HG02943 (cell line): ENCODE measurements around the gene C1orf56.
A peak's percentile ranks its signal among the peaks of the same experiment; 100 is the strongest.
"Not testable (repeated sequence)": the region's sequence is repeated elsewhere in the genome, so short reads cannot be mapped to it uniquely, and the experiment has no call there.

Experiments
- ATAC-seq: cut with Tn5 transposase; IDR thresholded peaks from one replicate; pipeline ENCODE4 v1.9.1; 2021; ENCODE audit warnings: mild to moderate bottlenecking, low read depth, moderate library complexity; ENCODE audit not compliant: unreplicated experiment

C1orf56 gene

DNA sequence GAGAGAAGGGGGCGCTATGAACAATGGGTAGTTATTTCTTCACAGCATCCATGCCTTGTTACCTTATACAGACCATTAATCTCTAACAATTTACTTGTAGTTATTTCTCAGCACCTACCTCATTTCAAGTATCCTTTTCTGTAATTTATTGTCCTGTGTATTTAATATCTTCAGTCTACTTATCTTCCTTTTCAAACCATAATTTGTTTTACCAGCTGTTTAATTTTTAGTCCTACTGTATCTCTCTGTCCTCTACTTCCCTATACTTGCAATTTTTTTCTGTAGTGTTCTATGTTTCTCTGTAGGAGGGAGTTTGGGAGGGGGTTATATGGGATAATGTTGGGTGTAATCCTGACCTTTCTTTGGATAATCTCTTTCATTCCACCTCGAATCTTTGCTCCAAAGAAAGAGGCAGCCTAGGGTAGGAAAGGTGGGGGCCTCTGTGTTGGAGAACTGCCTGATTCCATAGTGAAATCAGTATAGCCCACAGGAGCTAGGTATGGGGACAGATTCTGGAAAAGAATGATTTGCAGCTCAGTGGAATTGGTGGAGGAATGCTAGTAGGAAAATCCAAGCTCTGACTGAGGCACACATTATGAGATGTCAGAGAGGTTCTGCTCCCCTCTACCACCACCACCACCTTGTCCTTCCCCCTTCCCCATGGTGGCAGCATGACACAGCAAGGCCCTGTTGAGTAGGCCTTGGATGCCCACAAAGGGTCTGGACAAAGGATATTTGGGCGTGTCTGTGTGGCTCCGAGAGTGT, 13.3 kb downstream of the C1orf56 start:
- ATAC-seq, result no peak

DNA sequence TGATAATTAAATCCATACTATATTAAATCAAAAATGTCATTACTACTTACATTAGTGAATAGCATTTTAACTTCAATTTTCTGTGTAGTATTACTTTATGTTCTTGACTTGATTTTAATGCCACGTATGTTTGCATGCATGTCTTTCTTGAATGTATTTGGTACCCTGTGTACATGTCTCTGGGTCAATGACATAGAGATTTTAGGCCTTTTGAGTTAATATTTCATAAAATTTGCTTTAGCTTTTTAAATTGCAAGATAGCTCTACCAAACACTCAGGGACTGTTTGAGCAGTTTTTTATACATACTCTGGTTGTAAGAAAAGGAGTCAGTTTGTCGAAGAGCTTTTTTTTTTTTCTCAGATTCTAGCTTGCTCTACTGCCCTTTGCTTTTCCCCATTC, 14.2 kb downstream of the C1orf56 start:
- no peak for ATAC-seq

DNA sequence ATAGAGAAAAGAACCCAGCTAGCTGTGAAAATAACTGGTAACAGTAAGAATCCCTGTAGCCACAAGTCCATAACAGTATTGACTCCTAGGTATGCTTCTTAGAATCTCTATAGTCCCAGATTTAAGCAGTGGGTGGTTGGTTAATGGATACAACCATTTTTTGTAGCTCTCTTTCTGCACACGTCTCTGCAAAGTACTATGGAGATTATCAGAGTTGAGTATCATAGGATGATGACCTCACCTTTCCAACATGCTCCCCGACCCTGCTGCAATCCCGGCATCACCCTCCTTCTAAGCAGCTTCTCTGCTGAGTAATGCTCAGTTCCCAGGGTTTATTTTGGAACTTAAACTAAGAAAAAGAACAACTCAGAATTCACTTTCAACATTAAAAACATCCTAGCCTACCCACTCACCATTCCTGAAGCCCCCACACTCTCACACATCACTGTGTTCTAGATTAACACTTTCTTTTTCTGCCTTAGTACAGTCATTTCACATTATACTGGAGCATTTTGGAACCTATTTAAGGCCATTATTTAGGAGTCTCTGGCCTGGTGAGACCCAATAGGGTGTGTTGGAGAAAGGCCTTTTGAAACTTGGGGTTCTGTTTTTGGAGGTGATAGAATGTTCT, 15.3 kb downstream of the C1orf56 start:
- ATAC-seq, result no peak

DNA sequence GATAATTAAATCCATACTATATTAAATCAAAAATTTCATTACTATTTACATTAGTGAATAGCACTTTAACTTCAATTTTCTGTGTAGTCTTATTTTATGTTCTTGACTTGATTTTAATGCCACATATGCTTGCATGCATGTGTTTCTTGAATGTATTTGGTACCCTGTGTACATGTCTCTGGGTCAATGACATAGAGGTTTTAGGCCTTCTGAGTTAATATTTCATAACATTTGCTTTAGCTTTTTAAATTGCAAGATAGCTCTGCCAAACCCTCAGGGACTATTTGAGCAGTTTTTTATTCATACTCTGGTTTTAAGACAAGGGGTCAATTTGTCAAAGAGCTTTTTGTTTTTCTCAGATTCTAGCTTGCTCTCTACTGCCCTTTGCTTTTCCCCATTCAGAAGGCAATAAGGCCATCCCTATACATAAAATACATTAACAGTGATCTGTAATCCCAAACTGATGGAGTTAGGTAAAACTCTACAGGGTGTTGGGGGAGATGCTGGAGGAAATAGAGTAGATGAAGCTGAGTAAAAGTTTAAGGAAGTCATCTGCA, 17.6 kb downstream of the C1orf56 start:
- ATAC-seq, result no peak

DNA sequence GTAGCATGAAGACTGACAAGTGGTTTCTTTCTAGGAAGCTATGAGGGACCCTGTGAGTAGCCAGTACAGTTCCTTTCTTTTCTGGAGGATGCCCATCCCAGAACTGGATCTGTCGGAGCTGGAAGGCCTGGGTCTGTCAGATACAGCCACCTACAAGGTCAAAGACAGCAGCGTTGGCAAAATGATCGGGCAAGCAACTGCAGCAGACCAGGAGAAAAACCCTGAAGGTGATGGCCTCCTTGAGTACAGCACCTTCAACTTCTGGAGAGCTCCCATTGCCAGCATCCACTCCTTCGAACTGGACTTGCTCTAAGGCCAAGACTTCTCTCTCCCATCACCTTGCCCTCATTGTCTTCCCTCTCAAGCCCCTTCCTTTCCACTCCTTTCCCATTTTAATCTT, 19.6 kb downstream of the C1orf56 start:
- ATAC-seq, result no peak

DNA sequence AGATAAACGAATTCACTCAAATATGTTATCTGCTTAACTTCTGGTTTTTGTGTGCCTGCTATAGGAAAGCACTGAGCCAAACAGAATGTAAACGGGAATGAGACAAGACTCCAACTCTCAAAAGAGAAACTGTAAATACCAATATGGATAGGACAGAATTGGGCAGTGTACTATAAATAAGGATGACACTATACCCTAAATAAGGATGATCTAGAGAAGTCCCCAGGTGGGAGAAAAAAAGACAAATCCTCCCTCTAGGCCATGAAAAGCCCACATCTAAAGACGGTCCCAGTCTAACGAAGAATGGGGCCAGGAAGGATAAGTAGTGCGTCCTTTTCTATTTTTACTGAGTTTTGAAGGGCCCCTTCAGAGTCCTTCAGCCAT, 21.5 kb downstream of the C1orf56 start:
- ATAC-seq, result no peak

DNA sequence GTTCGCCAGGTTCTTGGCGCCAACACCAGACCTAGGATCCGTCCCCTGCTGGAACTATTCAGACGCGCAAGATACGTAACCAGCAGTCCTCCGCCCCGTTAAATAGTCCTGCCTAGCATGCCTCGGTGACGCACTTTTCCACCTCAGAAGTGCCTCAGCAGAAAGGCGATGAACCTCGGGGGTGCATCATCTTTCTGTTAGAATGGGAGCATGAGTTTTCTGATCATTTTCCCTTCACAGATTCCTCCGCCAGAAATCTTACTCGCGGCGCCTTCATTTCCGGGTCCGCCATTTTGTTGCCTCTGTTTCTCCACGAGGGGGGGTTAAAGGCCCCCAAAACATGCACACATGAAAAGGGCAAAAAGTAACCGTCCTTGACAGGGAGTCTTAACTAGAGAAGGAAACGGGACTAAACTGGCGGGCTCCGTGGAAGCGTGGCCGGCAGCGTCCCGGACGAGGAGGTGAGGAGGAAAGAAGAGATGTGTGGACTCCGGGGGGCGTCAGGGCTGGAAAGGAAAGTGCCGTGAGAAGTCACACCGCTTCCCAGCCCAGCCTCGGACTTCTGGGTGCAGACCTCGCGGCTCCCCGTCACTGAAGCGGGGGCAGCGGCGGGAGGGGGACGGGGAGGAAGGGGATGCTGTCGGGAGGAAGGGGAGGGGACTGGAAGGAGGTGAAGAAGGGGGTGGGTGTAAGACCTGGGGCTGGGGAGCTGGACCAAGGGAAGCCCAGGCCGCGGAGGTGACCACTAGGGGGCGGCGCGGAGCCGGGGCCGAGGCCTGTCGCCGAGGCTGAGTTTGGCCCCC, 23.1 kb downstream of the C1orf56 start, which contains the start of gene GABPB2:
Gene GABPB2, plus strand, starts transcription at position 288 of the 803 bp plus-strand sequence. CDS start 17,429 bp downstream, outside the sequence.
- ATAC-seq, result peak; percentile 57

DNA sequence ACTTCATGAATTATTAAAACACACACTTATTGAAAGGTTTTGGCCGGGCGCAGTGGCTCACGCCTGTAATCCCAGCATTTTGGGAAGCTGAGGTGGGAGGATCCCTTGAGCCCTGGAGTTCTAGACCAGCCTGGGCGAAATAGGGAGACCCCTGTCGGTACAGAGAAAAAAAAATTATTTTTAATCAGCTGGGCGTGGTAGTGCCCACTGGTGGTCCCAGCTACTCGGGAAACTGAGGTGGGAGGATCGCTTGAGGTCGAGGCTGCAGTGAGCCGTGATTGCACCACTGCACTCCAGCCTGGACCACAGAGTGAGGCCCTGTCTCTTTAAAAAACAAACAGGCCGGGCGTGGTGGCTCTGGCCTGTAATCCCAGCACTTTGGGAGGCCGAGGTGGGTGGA, 24.7 kb downstream of the C1orf56 start:
- ATAC-seq, result no peak

DNA sequence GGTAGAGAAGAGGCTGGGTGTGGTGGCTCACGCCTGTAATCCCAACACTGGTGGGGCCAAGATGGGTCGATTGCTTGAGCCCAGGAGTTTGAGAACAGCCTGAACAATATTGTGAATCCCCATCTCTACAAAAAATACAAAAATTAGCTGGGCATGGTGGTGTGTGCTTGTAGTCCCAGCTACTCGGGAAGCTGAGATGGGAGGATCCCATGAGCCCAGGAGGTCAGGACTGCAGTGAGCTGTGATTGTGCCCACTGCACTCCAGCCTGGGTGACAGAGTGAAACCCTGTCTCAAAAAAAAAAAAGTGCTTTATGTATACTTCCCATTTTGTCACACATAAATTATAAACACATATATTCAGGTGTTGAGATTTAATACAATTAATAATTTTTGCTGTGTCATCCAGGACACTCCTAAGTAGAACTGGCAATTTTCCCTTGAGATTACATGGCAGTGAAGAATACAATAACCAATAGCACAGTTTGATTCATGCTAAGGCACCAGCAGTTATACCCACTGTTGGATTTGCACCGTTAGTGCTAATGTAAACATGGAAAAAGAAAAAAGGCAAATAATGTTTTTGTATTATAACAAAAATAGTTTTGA, 38.5 kb downstream of the C1orf56 start:
- ATAC-seq, result no peak

DNA sequence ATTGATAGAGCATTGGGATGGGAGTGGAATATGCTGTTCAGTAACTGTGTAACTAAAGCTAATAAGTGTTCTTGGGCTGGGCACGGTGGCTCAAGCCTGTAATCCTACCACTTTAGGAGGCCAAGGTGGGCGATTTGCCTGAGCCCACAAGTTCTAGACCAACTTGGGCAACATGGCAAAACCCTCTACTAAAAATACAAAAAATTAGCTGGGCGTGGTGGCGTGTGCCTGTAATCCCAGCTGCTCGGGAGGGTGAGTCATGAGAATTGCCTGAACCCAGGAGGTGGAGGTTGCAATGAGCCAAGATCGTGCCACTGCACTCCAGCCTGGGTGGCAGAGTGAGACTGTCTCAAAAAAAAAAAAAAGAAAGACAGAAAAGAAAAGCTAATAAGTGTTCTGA, 49.9 kb downstream of the C1orf56 start:
- ATAC-seq, result not testable (repeated sequence)

DNA sequence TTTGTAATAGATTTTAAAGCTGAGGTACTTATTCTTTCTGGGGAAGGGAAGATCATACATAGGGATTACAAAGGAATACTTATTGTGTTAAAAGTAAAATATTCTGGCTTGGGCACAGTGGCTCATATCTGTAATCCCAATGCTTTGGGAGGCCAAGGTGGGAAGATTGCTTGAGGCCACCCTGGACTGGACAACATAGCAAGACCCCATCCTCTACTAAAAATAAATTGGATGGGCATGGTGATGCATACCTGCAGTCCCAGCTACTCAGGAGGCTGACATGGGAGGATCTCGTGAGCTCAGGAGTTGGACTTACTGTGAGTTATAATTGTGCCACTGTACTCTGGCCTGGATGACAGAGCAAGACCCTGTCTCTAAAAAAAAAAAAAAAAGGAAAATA, 50.6 kb downstream of the C1orf56 start:
- no peak for ATAC-seq
